HG03439 (cell line): ENCODE results near the gene FLNA.

Experiments used
- ATAC-seq: cut with Tn5 transposase; IDR thresholded peaks from one replicate; pipeline ENCODE4 v1.9.1; 2021; ENCODE audit warnings: mild to moderate bottlenecking, moderate library complexity; ENCODE audit not compliant: unreplicated experiment

The FLNA gene

GRCh38 chrX:154359362-154360154 lies 14.9 kb downstream of the FLNA start:
- ATAC-seq, result no peak

DNA sequence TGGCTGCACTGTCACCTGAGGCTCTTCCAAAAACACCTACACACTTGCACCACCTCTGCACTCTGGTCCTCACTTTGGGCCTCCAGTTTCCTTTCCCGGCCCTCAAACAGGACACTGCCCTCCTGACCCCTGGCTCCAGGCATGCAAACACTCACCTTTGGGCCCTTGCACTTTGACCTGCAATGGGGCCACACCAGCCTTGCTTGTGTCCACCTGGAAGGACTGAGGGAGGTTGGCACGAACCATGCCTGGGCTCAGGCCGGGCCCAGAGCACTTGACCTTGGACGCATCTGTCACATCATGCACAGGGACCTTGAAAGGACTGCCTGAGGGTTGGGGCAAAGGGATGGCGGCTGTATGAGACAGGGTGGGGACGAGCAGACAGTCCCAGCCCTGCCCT lies 15.6 kb downstream of the FLNA start:
- no peak for ATAC-seq

- no peak for ATAC-seq
Measured at GRCh38 chrX:154358011-154358410, 16.4 kb downstream of the FLNA start.

DNA sequence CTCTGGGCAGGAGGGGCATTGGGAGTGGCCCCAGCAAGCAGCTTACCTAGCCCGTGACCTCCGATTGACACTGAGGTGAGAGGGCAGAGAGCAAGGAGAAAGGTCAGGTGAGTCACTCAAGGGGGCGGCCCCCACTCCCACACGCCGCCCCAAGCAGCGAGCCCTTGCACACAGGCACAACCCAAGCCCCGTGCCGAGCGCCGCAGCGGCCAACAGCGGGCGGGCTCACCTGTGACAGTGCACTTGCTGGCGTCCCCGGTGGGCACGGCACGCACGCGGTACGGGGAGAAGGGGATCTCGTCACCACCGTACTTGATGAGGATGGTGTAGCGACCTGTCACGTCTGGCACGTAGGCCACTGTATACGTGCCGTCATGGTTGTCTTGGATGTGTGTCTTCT lies 17.2 kb downstream of the FLNA start:
- no peak for ATAC-seq

DNA sequence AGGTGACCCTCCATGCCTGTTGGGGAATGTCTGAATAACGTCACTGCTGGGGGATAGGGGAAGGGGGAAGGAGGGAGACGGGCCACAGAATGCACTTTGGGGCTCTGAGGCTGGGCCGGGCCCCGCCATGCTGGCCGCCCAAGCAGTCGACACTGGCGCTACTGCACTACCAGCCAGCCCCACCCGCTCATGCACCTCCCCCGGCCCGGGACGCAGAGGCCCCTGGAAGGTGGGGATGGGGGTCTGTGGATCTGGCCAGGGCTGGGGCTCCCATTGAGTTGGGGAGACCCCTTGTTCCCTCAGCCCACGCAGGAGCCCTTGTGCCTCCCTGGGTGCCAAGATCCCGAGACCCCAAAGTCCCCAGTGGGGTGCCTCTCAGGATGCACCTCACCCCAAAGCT lies 17.8 kb downstream of the FLNA start:
- ATAC-seq, result no peak

DNA sequence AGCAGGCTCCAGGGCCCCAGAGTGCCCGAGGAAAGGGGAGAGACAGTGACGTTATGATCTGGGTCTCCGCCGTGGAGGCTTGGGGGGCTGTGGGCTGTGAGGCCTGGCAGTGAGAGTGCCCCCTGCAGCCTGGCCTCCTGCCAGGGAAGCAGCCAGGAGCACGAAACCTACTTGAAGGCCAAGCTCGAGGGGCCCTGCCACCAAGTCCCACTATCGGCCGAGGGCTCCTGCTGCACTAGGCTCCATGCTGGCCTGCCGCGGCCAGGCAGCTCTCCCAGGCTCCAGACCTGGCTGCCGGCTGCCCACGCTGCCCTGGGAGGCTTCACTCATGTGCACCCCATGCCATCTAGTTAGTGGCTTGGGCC lies 18.7 kb downstream of the FLNA start:
- ATAC-seq, result no peak

DNA sequence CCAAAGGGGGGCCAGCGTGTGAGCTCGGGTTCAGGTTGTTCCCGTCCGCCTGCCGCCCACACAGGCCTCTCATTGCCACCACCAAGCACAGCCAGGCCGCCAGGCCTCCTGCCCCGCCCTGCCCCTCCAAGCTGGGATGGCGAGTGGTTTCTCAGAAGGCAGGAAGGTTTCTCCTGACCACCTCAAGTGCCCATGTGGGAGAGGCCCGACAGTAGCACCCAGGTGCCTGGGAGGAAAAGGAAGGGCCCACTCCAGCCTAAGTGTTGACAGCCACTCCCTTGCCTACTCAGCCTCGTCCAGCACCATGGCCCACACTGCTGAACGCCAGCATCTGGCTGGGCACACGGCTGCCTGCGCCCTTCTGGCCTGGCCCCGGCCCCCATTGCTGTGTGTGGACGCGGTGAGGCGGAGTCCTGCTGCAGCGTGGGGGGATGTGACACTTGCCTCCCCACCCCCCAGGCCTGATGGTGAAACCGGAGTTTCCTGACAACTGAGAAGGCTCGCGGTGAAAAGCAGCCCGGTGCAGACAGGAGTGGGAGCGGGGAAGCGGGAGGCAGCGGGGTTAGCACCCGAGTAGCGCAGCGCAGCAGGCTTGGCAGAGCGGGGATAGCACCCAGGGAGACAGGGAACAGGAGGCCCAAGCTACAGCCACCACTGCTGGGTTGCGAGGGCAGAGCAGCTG lies 19.2 kb downstream of the FLNA start:
- ATAC-seq, result no peak

DNA sequence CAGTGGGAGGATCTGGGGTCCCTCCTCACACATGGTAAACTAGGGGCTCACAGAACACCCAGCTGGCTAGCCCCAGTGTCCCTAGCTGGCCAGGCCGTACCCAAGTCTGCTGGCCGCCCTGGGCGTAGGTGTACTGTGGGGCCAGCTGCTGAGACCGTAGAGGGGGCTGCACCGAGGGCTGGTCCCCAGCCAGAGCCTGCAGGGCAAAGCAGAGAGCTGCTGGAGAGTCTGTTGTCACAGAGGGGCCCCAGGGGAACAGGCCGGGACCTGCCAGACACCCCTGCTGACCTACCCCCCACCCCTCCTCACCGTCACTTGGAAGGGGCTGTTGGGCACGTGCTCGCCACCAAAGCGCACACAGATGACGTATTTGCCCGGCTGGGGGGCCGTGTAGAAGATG lies 19.9 kb downstream of the FLNA start:
- ATAC-seq, result no peak

DNA sequence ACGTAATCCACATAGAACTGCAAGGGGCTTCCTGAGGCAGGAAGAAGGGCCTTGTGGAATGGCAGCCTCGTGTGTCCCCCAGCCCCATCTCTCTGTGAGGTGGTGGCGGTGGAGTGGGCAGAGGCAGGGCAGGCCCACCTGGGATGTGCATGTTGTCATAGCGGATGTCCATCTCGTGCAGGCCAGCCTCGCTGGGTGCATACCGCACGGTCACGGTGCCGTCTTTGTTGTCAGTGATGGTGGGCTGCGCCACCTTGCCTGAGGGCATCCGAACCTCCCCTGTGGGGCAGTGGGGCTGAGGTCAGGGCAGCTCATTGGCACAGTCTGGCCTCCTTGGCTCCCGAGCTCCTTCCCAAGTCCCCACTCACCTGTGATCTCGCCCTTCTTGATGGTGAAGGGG lies 20.4 kb downstream of the FLNA start:
- no peak for ATAC-seq

GRCh38 chrX:154353172-154353843 lies 21.1 kb downstream of the FLNA start:
- no peak for ATAC-seq

DNA sequence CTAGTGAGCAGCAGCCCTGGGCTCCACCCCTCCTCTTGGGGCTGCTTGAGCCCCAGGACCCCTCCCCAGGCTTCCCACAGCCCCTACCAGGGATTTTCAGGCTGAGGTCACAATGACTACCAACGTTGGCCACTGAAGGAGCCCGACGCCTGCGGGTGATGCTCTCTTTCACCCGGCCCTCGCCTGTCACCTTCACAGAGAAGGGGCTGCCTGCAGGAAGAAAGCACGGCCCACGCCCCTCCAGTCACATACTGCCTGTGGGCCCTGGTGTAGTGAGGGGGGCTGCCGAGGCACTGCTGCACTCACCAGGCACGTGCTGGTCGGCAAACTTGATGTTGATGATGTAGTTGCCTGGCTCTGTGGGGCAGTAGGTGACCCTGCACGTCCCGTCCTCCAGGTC lies 22.0 kb downstream of the FLNA start:
- ATAC-seq, result no peak

- ATAC-seq, result no peak
Measured at GRCh38 chrX:154352012-154352401, 22.4 kb downstream of the FLNA start.

DNA sequence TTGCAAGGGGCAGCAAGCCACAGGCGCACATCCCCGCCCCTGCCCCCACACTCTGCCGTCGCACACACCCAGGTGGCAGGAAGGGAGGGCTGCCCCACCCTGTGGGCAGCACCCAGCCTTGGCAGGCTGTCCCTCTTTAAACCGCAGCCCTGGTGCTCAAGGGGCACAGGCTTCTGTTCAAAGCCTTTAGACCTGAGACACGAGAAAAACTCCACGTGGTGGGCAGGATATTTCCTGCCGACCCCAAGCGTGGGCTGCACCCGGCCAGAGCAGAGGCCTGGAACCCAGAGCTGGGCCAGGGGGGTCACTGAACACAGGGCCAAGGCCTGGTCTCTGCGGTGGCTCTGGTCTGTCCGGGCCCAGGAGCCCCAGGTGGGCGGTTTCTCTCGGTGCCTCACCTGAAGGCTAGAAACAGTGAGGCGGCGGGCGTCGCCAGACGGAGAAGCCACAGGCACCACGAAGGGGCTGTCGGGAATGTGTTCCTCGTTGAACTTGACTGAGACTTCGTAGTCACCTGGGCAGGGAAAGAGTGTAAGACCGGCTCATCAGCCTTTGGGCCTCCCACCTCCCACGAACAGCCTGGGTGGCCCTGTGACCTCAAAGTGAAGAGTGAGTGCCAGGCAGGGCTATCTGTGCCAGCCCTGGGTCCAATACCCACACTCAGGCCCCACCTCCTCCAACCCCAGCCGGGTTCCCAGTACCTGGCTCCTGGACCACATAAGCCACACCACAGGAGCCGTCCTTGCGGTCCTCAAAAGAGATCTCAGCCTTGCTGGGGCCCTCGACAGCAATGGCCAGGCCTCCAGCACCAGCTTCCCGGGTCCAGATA lies 23.0 kb downstream of the FLNA start:
- no peak for ATAC-seq

DNA sequence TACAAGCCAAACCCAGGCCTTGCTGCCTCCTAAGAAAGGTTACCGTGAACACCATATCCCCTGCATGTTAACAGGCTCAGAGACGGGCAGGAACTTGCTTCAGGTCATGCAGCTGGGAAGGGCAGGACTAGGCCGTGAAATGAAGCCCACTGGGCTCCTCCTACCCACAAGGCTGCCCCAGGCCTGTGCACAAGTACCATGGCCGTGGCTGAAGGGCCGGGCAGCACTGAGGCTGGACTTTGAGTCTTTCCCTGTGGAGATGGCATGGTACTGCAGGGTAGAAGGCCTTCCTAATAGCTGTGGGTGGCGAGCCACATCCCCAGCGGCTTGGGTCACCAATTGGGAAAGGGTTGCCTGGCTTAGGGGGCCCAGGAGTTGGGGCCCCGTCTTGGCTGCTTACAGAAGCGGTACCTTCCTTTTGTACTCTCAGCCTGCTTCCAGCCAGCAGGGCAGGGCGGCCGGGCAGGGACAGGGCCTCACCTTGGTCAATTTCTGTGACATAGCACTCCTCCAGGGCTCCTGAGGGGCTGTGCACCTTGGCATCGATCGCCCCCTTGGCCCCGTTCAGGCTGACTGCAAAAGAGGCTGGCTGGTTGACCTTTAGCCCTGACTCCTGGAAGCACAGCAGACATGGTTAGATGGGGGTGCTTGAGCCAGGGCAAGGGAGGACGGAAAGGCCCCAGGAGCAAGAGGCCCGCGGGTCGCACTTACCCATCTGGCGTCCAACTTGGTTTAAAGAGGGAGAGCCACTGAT lies 23.8 kb downstream of the FLNA start:
- no peak for ATAC-seq

DNA sequence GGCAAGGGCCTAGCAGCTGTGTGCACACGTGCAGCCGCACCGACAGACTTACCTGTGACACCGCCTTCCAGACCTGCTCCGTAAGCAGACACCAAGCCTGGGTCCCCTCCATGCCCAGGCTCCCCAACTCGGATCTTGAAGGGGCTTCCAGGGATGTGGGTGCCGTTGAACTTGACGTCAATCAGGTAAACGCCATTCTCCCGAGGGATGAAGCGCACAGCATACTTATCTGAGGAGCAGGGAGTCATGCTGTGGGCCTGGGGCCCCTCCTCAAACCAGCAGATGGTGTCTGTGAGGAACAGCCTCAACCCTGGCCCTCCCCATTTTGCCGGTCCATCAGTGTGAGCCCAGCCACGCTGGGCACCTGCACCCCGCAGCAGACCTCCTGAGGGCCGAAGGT lies 24.5 kb downstream of the FLNA start:
- ATAC-seq, result no peak

DNA sequence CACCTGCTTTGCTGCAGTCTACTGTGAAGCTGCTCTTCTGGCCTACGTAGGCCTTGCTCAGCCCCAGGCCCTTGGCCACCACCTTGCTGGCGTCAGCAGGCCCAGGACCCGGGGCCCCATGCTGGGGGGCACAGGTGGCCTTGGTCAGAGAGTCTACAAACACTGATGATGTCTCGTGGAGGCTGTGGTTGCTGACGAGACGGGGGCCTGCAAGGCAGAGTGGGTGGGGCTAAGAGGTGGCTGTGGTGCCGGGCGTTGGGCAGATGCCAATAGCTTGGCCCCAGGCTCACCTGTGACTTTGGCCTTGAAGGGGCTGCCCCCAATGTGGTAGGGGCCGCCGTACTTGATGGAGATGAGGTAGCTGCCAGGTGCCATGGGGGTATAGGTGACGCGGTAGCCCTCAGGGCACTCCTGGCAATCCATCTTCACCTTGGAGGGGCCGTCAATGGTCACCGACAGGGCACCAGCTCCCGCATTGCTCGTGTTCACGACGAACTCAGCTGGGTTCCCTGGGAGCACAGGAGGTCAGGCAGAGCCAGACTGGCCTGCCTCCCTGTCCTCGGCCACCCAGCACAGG lies 25.0 kb downstream of the FLNA start:
- ATAC-seq, result no peak

GRCh38 chrX:154348646-154349358 lies 25.6 kb downstream of the FLNA start:
- ATAC-seq, result no peak

DNA sequence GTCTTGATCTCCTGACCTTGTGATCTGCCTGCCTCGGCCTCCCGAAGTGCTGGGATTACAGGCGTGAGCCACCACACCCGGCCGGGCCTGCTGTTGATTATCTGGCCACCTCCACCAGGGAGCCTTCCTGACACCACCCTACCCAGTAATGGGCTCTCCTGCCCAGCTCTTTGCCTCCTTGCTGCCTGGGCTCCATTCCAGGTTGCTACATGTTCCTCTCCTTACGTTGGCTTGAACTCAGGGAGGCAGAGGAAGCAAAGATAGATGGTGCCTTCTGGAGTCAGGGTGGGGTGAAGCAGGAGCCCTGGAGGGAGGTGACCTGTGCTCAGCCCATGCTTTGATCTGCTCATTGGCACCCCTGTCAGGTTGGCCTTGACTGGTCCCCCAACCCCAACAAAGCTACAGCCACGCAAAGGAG lies 26.3 kb downstream of the FLNA start:
- no peak for ATAC-seq

DNA sequence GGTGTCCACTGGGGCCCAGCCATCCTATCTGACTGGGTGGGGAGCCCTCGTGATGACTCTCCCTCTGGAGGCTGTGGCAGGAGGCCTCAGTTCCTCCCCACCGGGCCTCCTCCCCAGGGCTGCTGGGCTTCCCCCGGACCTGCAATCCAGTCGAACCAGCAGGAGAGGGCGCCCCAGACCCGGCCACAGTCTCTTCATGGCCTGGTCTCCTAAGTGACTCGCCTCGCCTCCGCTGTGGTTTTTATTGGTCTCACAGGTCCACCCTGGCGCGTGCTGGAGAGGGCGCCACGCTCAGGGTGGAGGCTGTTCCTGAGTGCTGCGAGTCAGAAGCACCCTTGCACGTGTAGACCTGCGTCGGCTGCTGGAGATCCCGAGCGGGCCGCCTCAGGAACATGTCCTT lies 30.8 kb downstream of the FLNA start:
- ATAC-seq, result peak; percentile 35

DNA sequence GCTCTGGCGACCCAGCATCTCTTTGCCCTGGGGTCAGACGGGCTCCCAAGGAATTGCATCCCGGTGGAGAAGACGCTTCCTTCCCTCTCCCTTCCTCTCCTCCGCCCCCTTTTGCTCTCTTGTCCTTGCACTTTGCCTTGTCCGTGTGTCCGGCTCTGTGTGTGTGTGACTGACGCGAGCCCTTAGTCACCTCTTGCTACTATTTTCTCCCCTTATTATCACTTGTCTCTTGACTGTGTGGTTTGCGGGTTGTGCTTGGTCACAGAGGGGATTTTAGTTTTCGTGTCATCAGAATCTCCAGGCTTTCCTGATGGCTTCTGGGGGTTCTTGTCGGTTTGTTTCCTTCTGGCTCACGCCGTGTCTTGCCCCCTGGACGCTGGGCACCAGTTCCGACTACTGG lies 31.4 kb downstream of the FLNA start:
- peak; percentile 27 for ATAC-seq
